Uterus (tissue), 4 donors: ENCODE results near the gene MCCC2. TPM values are rescaled to one million over a fixed set of nuclear protein-coding genes. Genes with fewer than 3 reads are reported as not detected.
"Not testable (repeated sequence)": the region's sequence is repeated elsewhere in the genome, so short reads cannot be mapped to it uniquely, and the experiment has no call there.

Experiments used
- DNase-seq, 2 donors: peaks; one replicate each; pipeline ENCODE4 v3.0.0-alpha.2; 2019 to 2020
- H3K27ac ChIP-seq, 2 donors: fragments of 200-600 bp; sonication (generic); 1 replicate in 1 of 2; 2 replicates in 1 of 2; pipeline ENCODE4 v1.5.1; 2016 to 2018
- H3K27me3 ChIP-seq, 2 donors: fragments of 200-600 bp; sonication (generic); one replicate each; pipeline ENCODE4 v1.5.1; 2018 to 2019; ENCODE audit warnings: control low read depth in 1 of 2
- H3K36me3 ChIP-seq, 2 donors: fragments of 200-600 bp; sonication (generic); one replicate each; pipeline ENCODE4 v1.5.1; 2019; ENCODE audit warnings: control low read depth in 1 of 2
- H3K4me1 ChIP-seq, 2 donors: fragments of 200-600 bp; sonication (generic); one replicate each; pipeline ENCODE4 v1.5.1; 2018 to 2019; ENCODE audit warnings: control low read depth in 1 of 2
- H3K4me3 ChIP-seq, 2 donors: fragments of 200-600 bp; sonication (generic); 1 replicate in 1 of 2; 2 replicates in 1 of 2; pipeline ENCODE4 v1.5.1; 2018 to 2019; ENCODE audit warnings: mild to moderate bottlenecking in 1 of 2
- H3K9me3 ChIP-seq, 2 donors: fragments of 200-600 bp; sonication (generic); one replicate each; pipeline ENCODE4 v1.5.1; 2019; ENCODE audit warnings: control low read depth in 1 of 2
- POLR2A ChIP-seq, 2 donors: fragments of 450-650 bp; IDR thresholded peaks; one replicate each; pipeline ENCODE4 v1.6.1; 2016; ENCODE audit warnings: antibody characterized with exemption in 2 of 2, mild to moderate bottlenecking in 1 of 2, moderate library complexity in 1 of 2
- intact Hi-C: fragments of 100-400 bp; cut with DNase I; formaldehyde crosslinking; loops from one replicate; pipeline ENCODE4 v1.15.1; 2023; ENCODE audit warnings: low total_unique reads
- total RNA-seq, 4 donors: library from RNA; depleted of rRNA in 3 of 4; stranded (reverse); fragments of >200 nt in 3 of 4; gene quantifications; one replicate each; pipeline versions ENCODE4 v1.1.0 to v1.2.4, GENCODE V29; 2014 to 2023
- TF ChIP-seq, protein P1 (sequence below), 4 experiments: fragments of 200-600 bp in 2 of 4; fragments of 450-650 bp in 2 of 4; sonication (generic) in 2 of 4; IDR thresholded peaks; one replicate each; pipeline ENCODE4 v1.5.1; 2016 to 2019; ENCODE audit warnings: antibody characterized with exemption in 4 of 4, mild to moderate bottlenecking in 2 of 4, moderate library complexity in 1 of 4
- donor health status: DM: yes; HTN: yes; CAD: no.

The MCCC2 gene
- total RNA-seq: 10 to 100 TPM; 19.4 to 40.6 (median 30.4) TPM

GRCh38 chr5:71586941-71587765 lies at the start of gene MCCC2:
Gene MCCC2 (plus strand): TSS chr5:71587340. CDS start chr5:71587426, 86 bp downstream.
- Histone ChIP-seq H3K4me1 (no peaks in the 10 kb centered on the region), H3K36me3 (no peaks in the 10 kb centered on the region), H3K9me3 (no peaks in the 10 kb centered on the region), H3K27ac (peak within 1 kb of the TSS; percentile 68 to 81), H3K27me3 (no peaks in the 10 kb centered on the region), H3K4me3 (peak within 1 kb of the TSS; percentile 43 to 72)
- DNase-seq: peak; percentile 95
- peak; percentile 53 to 65 for TF ChIP-seq POLR2A (IDR thresholded peaks at IDR 0.05)
- TF ChIP-seq, protein P1, sequence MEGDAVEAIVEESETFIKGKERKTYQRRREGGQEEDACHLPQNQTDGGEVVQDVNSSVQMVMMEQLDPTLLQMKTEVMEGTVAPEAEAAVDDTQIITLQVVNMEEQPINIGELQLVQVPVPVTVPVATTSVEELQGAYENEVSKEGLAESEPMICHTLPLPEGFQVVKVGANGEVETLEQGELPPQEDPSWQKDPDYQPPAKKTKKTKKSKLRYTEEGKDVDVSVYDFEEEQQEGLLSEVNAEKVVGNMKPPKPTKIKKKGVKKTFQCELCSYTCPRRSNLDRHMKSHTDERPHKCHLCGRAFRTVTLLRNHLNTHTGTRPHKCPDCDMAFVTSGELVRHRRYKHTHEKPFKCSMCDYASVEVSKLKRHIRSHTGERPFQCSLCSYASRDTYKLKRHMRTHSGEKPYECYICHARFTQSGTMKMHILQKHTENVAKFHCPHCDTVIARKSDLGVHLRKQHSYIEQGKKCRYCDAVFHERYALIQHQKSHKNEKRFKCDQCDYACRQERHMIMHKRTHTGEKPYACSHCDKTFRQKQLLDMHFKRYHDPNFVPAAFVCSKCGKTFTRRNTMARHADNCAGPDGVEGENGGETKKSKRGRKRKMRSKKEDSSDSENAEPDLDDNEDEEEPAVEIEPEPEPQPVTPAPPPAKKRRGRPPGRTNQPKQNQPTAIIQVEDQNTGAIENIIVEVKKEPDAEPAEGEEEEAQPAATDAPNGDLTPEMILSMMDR (IDR thresholded peaks at IDR 0.05): peak in 1 of 4 experiments; percentile 7
- intact Hi-C loops: no loop called here

- no peaks in the 10 kb centered on the region for H3K4me1 ChIP-seq
- no peak overlapping the region for H3K27ac ChIP-seq
- no peaks in the 10 kb centered on the region for H3K27me3 ChIP-seq
- TF ChIP-seq, protein P1 (IDR thresholded peaks at IDR 0.05): no peak
- TF ChIP-seq POLR2A (IDR thresholded peaks at IDR 0.05): no peak
- H3K9me3 ChIP-seq: no peaks in the 10 kb centered on the region
- no peak overlapping the region for H3K4me3 ChIP-seq
- DNase-seq: no peak
- no peaks in the 10 kb centered on the region for H3K36me3 ChIP-seq
- intact Hi-C loops: no loop called here
Measured at GRCh38 chr5:71537687-71538086, 49.5 kb upstream of the MCCC2 start.

- DNase-seq, H3K36me3 ChIP-seq: not testable (repeated sequence)
Measured at GRCh38 chr5:71550885-71551284, 36.3 kb upstream of the MCCC2 start.

DNA sequence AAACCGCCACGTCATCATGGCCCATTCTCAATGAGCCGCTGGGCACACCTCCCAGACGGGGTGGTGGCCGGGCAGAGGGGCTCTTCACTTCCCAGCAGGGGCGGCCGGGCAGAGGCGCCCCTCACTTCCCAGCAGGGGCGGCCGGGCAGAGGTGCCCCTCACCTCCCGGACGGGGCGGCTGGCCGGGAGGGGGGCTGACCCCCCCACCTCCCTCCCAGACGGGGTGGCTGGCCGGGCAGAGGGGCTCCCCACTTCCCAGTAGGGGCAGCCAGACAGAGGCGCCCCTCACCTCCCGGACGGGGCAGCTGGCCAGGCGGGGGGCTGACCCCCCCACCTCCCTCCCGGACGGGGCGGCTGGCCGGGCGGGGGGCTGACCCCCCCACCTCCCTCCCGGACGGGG lies 35.6 kb upstream of the MCCC2 start:
- H3K4me1 ChIP-seq, H3K27me3 ChIP-seq, H3K4me3 ChIP-seq, H3K27ac ChIP-seq, intact Hi-C loops, H3K9me3 ChIP-seq, DNase-seq, H3K36me3 ChIP-seq: not testable (repeated sequence)

More at GRCh38 chr5:71550885-71551284, 36.3 kb upstream of the MCCC2 start:
- intact Hi-C loops, H3K27me3 ChIP-seq, H3K9me3 ChIP-seq, H3K4me3 ChIP-seq, H3K27ac ChIP-seq, H3K4me1 ChIP-seq: not testable (repeated sequence)

- H3K36me3 ChIP-seq, H3K4me1 ChIP-seq, H3K27me3 ChIP-seq, H3K9me3 ChIP-seq, DNase-seq, intact Hi-C loops, H3K27ac ChIP-seq, H3K4me3 ChIP-seq: not testable (repeated sequence)
Measured at GRCh38 chr5:71552026-71552749, 35.0 kb upstream of the MCCC2 start.

- intact Hi-C loops: no loop called here
- H3K27ac ChIP-seq: no peak overlapping the region
- TF ChIP-seq, protein P1 (IDR thresholded peaks at IDR 0.05): no peak
- TF ChIP-seq POLR2A (IDR thresholded peaks at IDR 0.05): no peak
- DNase-seq: no peak
- no peaks in the 10 kb centered on the region for H3K4me1 ChIP-seq
- H3K9me3 ChIP-seq: no peaks in the 10 kb centered on the region
- no peaks in the 10 kb centered on the region for H3K27me3 ChIP-seq
- H3K4me3 ChIP-seq: no peak overlapping the region
- H3K36me3 ChIP-seq: no peaks in the 10 kb centered on the region
Measured at GRCh38 chr5:71563161-71563560, 24.0 kb upstream of the MCCC2 start.
